ENCODE results near the gene GPR152. TPM values are rescaled to one million over a fixed set of nuclear protein-coding genes. Genes with fewer than 3 reads are reported as not detected.

The GPR152 gene
- total and polyA plus RNA-seq, 5 donors from 2014 or later: 0.13 to 0.84 (median 0.35) TPM; not detected in 1

GRCh38 chr11:67472882-67473281, 20.4 kb upstream of the GPR152 start:
- H3K4me1 Mint-ChIP-seq: peaks cover 3 to 12% (median 8%) of the 10 kb centered on the region in 4 donors
- H3K36me3 Mint-ChIP-seq: no peaks in the 10 kb centered on the region
- no peaks in the 10 kb centered on the region for H3K27me3 Mint-ChIP-seq
- ATAC-seq (ENCODE audit: low read depth in 2 of 2) (no peak), DNase-seq (no peak)
- peaks cover 13% of the 10 kb centered on the region for H3K4me1 ChIP-seq (ENCODE audit: control insufficient read depth, insufficient read depth, low read length, poor library complexity, severe bottlenecking)
- H3K9me3 ChIP-seq (ENCODE audit: control insufficient read depth in 2 of 2, low read length in 2 of 2): no peaks in the 10 kb centered on the region
- no peaks in the 10 kb centered on the region for H3K9me3 Mint-ChIP-seq
- no peak overlapping the region for H3K4me3 ChIP-seq (ENCODE audit: low read depth, low read length)
- H3K27ac ChIP-seq (ENCODE audit: insufficient read depth, low read length, poor library complexity, severe bottlenecking): no peak overlapping the region
- H3K27ac Mint-ChIP-seq: no peak overlapping the region
- H3K36me3 ChIP-seq (ENCODE audit: control insufficient read depth, insufficient read depth, low read length): no peaks in the 10 kb centered on the region
- no peaks in the 10 kb centered on the region for H3K27me3 ChIP-seq (ENCODE audit: control insufficient read depth, insufficient read depth, low read length)
- peak overlapping the region in 1 of 4 donors; percentile 92 for H3K4me3 Mint-ChIP-seq

- peaks cover 35% of the 10 kb centered on the region for H3K4me1 ChIP-seq (ENCODE audit: control insufficient read depth, insufficient read depth, low read length, poor library complexity, severe bottlenecking)
- H3K4me3 ChIP-seq (ENCODE audit: low read depth, low read length): no peak overlapping the region
- Mint-ChIP-seq H3K9me3 (no peaks in the 10 kb centered on the region), H3K36me3 (no peaks in the 10 kb centered on the region), H3K27ac (peak overlapping the region; percentile 26 to 91 (median 88)), H3K4me1 (peaks cover 3 to 30% (median 11%) of the 10 kb centered on the region in 4 donors), H3K4me3 (peak overlapping the region in 3 of 4 donors; percentile 83 to 97 (median 92)), H3K27me3 (no peaks in the 10 kb centered on the region)
- H3K27ac ChIP-seq (ENCODE audit: insufficient read depth, low read length, poor library complexity, severe bottlenecking): no peak overlapping the region
- H3K27me3 ChIP-seq (ENCODE audit: control insufficient read depth, insufficient read depth, low read length): no peaks in the 10 kb centered on the region
- no peaks in the 10 kb centered on the region for H3K9me3 ChIP-seq (ENCODE audit: control insufficient read depth in 2 of 2, low read length in 2 of 2)
- no peaks in the 10 kb centered on the region for H3K36me3 ChIP-seq (ENCODE audit: control insufficient read depth, insufficient read depth, low read length)
- ATAC-seq (ENCODE audit: low read depth in 2 of 2) (no peak), DNase-seq (no peak)
These were observed 17.9 kb upstream of the GPR152 start for GRCh38 chr11:67470337-67471002.

GRCh38 chr11:67469508-67469811, 16.9 kb upstream of the GPR152 start:
- Histone ChIP-seq H3K36me3 (ENCODE audit: control insufficient read depth, insufficient read depth, low read length) (no peaks in the 10 kb centered on the region), H3K4me3 (ENCODE audit: low read depth, low read length) (peak overlapping the region; percentile 67), H3K9me3 (ENCODE audit: control insufficient read depth in 2 of 2, low read length in 2 of 2) (no peaks in the 10 kb centered on the region), H3K27ac (ENCODE audit: insufficient read depth, low read length, poor library complexity, severe bottlenecking) (peak overlapping the region; percentile 80), H3K27me3 (ENCODE audit: control insufficient read depth, insufficient read depth, low read length) (no peaks in the 10 kb centered on the region), H3K4me1 (ENCODE audit: control insufficient read depth, insufficient read depth, low read length, poor library complexity, severe bottlenecking) (peaks cover 43% of the 10 kb centered on the region)
- Mint-ChIP-seq H3K36me3 (no peaks in the 10 kb centered on the region), H3K27me3 (no peaks in the 10 kb centered on the region), H3K9me3 (no peaks in the 10 kb centered on the region), H3K27ac (peak overlapping the region; percentile 88 to 91 (median 91)), H3K4me1 (peaks cover 5 to 38% (median 16%) of the 10 kb centered on the region in 4 donors), H3K4me3 (peak overlapping the region; percentile 83 to 97 (median 90))
- ATAC-seq (ENCODE audit: low read depth in 2 of 2) (no peak), DNase-seq (no peak)

- Histone ChIP-seq H3K27ac (ENCODE audit: insufficient read depth, low read length, poor library complexity, severe bottlenecking) (peak within 1 kb of the TSS; percentile 80), H3K36me3 (ENCODE audit: control insufficient read depth, insufficient read depth, low read length) (no peaks in the 10 kb centered on the region), H3K27me3 (ENCODE audit: control insufficient read depth, insufficient read depth, low read length) (no peaks in the 10 kb centered on the region), H3K4me1 (ENCODE audit: control insufficient read depth, insufficient read depth, low read length, poor library complexity, severe bottlenecking) (peaks cover 48% of the 10 kb centered on the region), H3K4me3 (ENCODE audit: low read depth, low read length) (peak within 1 kb of the TSS; percentile 76), H3K9me3 (ENCODE audit: control insufficient read depth in 2 of 2, low read length in 2 of 2) (no peaks in the 10 kb centered on the region)
- Mint-ChIP-seq H3K9me3 (no peaks in the 10 kb centered on the region), H3K27me3 (no peaks in the 10 kb centered on the region), H3K36me3 (no peaks in the 10 kb centered on the region), H3K4me1 (peaks cover 5 to 43% (median 15%) of the 10 kb centered on the region in 4 donors), H3K27ac (peak within 1 kb of the TSS; percentile 91 to 95 (median 92)), H3K4me3 (peak within 1 kb of the TSS; percentile 91 to 97 (median 92))
- DNase-seq (peak; percentile 87 to 94 (median 87)), ATAC-seq (ENCODE audit: low read depth in 2 of 2) (peak; percentile 78 to 80)
These were observed 16.4 kb upstream of the GPR152 start, which contains the start of gene TMEM134 for GRCh38 chr11:67468759-67469507. TSS of gene TMEM134 (minus strand) at chr11:67469251. CDS start at chr11:67469192, 59 bp downstream.

GRCh38 chr11:67468456-67468758, 15.9 kb upstream of the GPR152 start:
- no peaks in the 10 kb centered on the region for H3K9me3 Mint-ChIP-seq

GRCh38 chr11:67468056-67468455, 15.5 kb upstream of the GPR152 start:
- peak overlapping the region; percentile 80 for H3K27ac ChIP-seq (ENCODE audit: insufficient read depth, low read length, poor library complexity, severe bottlenecking)
- peak overlapping the region in 2 of 3 donors; percentile 92 to 95 for H3K27ac Mint-ChIP-seq

More at GRCh38 chr11:67468456-67468758, 15.9 kb upstream of the GPR152 start:
- Histone ChIP-seq H3K27ac (ENCODE audit: insufficient read depth, low read length, poor library complexity, severe bottlenecking) (peak overlapping the region; percentile 80), H3K4me1 (ENCODE audit: control insufficient read depth, insufficient read depth, low read length, poor library complexity, severe bottlenecking) (peaks cover 50% of the 10 kb centered on the region), H3K36me3 (ENCODE audit: control insufficient read depth, insufficient read depth, low read length) (no peaks in the 10 kb centered on the region), H3K27me3 (ENCODE audit: control insufficient read depth, insufficient read depth, low read length) (no peaks in the 10 kb centered on the region), H3K4me3 (ENCODE audit: low read depth, low read length) (peak overlapping the region; percentile 76), H3K9me3 (ENCODE audit: control insufficient read depth in 2 of 2, low read length in 2 of 2) (no peaks in the 10 kb centered on the region)
- Mint-ChIP-seq H3K4me3 (peak overlapping the region; percentile 91 to 97 (median 92)), H3K36me3 (no peaks in the 10 kb centered on the region), H3K4me1 (peaks cover 5 to 46% (median 15%) of the 10 kb centered on the region in 4 donors), H3K27me3 (no peaks in the 10 kb centered on the region), H3K27ac (peak overlapping the region; percentile 87 to 95 (median 92))
- ATAC-seq (ENCODE audit: low read depth in 2 of 2): no peak
- peak in 1 of 3 donors; percentile 27 for DNase-seq

GRCh38 chr11:67466962-67467771, 14.6 kb upstream of the GPR152 start:
- ATAC-seq (ENCODE audit: low read depth in 2 of 2): no peak
- no peaks in the 10 kb centered on the region for H3K9me3 ChIP-seq (ENCODE audit: control insufficient read depth in 2 of 2, low read length in 2 of 2)
- DNase-seq: no peak
- no peaks in the 10 kb centered on the region for H3K36me3 Mint-ChIP-seq
- no peaks in the 10 kb centered on the region for H3K9me3 Mint-ChIP-seq
- no peaks in the 10 kb centered on the region for H3K36me3 ChIP-seq (ENCODE audit: control insufficient read depth, insufficient read depth, low read length)
- no peak overlapping the region for H3K4me3 ChIP-seq (ENCODE audit: low read depth, low read length)
- H3K4me3 Mint-ChIP-seq: peak overlapping the region; percentile 91 to 97 (median 92)
- peak overlapping the region; percentile 88 to 96 (median 92) for H3K27ac Mint-ChIP-seq
- H3K4me1 ChIP-seq (ENCODE audit: control insufficient read depth, insufficient read depth, low read length, poor library complexity, severe bottlenecking): peaks cover 50% of the 10 kb centered on the region
- no peaks in the 10 kb centered on the region for H3K27me3 Mint-ChIP-seq
- no peaks in the 10 kb centered on the region for H3K27me3 ChIP-seq (ENCODE audit: control insufficient read depth, insufficient read depth, low read length)
- H3K4me1 Mint-ChIP-seq: peaks cover 5 to 49% (median 15%) of the 10 kb centered on the region in 4 donors
- H3K27ac ChIP-seq (ENCODE audit: insufficient read depth, low read length, poor library complexity, severe bottlenecking): peak overlapping the region; percentile 80

More at GRCh38 chr11:67468056-67468455, 15.5 kb upstream of the GPR152 start:
- Mint-ChIP-seq H3K36me3 (no peaks in the 10 kb centered on the region), H3K4me1 (peaks cover 5 to 46% (median 15%) of the 10 kb centered on the region in 4 donors), H3K27me3 (no peaks in the 10 kb centered on the region), H3K9me3 (no peaks in the 10 kb centered on the region), H3K4me3 (peak overlapping the region; percentile 91 to 97 (median 92))
- H3K4me3 ChIP-seq (ENCODE audit: low read depth, low read length): peak overlapping the region; percentile 76
- H3K9me3 ChIP-seq (ENCODE audit: control insufficient read depth in 2 of 2, low read length in 2 of 2): no peaks in the 10 kb centered on the region
- ATAC-seq (ENCODE audit: low read depth in 2 of 2): no peak
- peaks cover 50% of the 10 kb centered on the region for H3K4me1 ChIP-seq (ENCODE audit: control insufficient read depth, insufficient read depth, low read length, poor library complexity, severe bottlenecking)
- no peak for DNase-seq
- no peaks in the 10 kb centered on the region for H3K36me3 ChIP-seq (ENCODE audit: control insufficient read depth, insufficient read depth, low read length)
- H3K27me3 ChIP-seq (ENCODE audit: control insufficient read depth, insufficient read depth, low read length): no peaks in the 10 kb centered on the region

Data from CD4-positive, CD25-positive, alpha-beta regulatory T cell (primary cell).